Ureter (tissue), 1 donor: ENCODE measurements around the gene AHI1. TPM values are rescaled to one million over a fixed set of nuclear protein-coding genes. Genes with fewer than 3 reads are reported as not detected.
"Not testable (repeated sequence)": the region's sequence is repeated elsewhere in the genome, so short reads cannot be mapped to it uniquely, and the experiment has no call there.

ENCODE experiments used
- DNase-seq: peaks from one replicate; pipeline ENCODE4 v3.0.0-alpha.2; 2020; ENCODE audit warnings: low spot score
- total RNA-seq: library from RNA; stranded (reverse); gene quantifications from one replicate; pipeline ENCODE4 v1.2.4, GENCODE V29; 2023
- donor health status: DM: yes; HTN: yes; CAD: no.

The AHI1 gene
- total RNA-seq, 1 donor from 2014 or later, result 58.1 TPM

DNA sequence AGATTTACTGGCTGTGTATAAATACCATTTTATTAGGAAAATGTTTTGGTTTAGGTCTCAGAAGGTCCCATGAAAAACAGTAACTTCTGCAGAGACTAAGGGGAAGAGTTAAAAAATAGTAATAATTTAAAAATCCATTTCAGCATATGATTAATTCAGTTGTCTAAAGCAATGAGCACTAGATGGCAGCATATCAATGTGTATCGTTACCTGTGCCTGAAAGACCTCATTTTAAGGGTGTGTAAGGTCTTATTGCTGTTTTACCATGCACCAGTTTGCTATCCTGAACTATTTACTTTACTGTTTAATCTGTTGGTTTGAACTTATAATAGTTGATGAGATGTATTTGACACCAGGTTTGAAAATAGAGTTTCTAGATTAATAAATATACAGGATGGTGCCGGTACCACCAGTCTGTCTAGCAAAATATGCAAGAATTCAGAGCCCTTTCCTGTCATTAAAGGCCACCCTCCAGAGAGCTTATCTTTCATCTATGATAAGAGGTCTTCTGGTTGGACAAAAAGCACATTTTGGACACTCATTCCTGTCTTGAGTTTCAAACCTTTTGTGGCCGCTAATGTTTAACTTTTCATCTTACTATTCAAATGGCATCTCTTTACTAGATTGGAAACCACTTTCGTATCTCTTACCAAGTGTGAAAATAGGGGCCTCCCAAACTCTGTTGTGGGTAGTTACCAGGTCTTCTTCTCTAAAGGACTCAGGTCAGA, 8.9 kb upstream of the AHI1 start:
- no peak for DNase-seq

DNA sequence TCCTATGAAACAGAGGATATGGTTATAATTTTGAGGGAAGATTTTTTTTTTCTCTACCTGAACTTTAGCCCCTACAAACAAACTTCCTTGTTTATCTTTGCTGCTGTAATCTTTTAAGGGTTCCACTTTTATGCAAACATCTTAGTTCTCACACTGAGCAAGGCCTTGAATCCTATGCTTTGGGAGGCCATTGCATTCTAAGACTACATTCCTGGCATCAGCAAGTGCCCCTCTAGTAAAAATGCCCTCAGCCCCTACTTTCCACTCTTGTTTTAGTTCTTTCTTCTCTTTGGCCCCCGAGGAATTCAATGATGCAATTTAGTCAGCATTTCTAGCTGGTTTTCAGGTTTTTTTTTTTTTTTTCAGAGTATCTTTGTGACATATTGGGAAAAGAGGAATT, 8.1 kb upstream of the AHI1 start:
- DNase-seq, result no peak

DNA sequence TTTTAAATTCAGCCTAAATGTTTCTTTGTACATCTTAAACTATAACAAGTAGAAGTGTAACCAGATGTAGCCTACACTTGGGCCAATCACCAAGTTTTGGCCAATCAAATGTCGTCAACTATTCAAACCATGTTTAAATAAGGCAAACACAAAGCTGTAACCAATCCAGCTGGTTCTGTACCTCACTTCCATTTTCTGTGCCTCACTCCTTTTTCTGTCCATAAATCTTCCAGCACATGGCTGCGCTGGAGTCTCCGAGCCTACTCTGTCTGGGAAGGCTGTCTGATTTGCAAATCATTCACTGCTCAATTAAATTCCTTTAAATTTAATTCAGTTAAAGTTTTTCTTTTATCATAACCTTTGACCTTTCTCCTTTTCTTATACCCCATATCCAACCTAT, 7.7 kb upstream of the AHI1 start:
- DNase-seq, result no peak

DNA sequence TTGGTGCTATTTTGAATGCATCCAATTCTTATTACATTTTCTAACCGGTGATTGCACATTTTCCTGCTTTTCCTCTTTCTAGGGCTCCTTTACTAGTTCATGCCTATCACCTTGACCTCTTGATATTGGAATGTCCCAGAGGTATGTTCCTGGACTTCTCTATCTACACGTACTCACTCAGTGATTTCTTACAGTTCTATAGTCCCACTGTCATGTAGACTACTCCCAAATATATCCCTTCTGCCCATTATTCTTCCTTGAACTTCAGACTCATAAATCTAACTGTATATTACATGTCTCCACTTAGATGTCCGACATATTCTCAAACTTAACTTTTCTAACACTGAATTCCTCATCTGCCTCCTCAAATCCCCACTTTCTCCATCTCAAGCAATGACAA, 7.2 kb upstream of the AHI1 start:
- DNase-seq, result no peak

DNA sequence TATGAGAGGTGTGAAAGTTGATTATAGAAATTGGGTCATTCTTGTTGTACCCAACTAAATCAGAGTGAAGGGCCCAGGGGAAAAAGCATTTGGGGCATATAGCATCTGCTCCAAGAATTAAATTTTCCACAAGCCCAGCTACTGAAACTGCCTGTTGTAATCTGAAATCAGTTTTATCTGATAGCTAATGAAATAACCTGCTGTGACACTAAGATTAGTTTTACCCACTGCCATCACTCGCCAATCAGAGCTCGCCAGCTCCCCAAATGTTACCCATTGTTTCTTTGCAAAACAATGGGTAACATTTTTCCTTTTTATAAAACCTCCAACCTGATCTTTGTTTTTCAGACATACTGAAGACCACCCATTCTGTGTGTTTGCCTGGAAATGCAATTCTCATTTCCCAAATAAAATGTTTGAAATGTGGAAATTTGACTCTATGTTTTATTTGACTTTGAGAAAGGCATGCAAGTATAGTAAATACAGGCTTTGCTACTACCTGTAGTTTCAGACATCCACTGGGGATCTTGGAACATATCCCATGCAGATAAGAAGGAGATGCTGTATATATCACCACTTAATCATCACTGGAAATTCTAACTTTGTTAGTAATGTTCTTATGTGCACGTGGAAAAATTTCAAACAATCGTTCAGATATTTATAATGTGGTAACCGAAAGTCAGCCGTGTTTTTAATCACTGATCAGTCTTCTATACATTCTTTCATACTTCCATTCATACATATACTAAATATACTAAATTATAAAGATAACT, 6.3 kb upstream of the AHI1 start:
- DNase-seq, result no peak

DNA sequence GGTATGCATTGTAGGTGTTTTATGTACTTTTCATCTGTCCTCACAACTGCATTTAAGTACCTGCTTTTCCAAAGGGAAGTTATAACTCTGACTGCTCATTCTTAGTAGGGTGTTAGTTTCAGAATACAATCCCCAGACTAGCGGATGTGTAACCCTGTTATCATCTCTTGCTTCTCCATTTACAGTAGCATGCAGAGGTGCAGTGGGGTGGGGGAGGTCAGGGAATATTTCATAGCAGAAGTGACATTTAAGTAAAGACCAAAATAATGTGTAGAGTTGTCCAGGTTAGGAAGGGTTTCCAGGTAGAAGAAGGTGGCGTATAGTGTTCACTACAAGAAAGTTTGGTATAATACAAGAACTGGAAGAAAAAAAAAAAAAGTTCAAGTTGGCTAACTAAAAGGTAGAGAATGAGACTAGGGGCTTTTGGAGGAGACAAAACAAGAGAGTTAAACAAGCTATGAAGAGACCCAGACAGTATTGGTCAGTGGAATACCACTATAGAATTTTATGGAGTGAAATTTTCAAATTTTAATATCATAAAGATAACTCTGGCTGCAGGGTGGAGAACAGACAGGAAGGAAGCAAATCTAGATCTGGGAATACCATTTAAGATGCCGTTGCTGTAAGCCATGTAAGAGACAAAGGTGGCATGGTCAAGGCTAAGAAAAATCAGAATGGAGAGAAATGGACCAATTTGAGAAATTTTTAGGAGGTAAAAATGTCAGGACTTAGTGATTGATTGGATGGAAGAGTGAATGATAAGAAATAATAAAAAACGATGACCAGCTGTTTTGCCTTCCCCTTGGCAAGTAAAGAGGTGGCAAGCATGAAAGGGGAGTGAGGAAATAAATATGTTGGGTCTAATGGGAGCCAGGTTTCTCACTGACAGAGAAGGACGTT, 2.2 kb upstream of the AHI1 start:
- DNase-seq, result no peak

DNA sequence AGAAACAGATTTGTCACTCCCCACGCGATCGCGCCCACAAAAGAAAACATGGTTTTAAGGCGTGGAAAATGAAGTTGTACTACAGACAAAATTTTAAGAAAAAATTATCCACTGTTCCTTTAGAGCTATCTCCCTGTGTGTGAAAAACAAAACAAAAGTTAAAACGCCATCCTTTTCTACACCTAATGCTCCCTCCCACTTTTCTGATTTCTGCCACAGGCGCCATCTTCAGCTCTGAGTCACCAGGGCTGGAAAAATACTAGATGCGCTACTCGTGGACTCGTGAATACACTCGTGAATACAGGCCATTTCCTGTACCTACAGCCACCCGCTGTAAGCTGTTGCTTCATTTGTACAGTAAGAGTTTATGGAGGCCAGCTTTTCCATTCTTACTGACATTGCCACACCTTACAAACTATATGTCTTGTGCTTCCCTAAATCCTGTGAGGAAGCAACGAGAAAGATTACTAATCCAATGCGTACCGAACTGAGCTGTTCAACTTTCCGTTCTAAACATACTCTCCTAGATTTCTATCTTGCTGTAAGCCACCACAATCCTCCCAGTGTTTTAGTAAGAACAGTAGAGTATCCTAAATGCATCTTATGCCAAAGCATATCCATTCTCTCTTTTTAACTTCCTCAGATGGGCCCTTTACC, 773 bp upstream of the AHI1 start:
- peak; percentile 75 for DNase-seq

DNA sequence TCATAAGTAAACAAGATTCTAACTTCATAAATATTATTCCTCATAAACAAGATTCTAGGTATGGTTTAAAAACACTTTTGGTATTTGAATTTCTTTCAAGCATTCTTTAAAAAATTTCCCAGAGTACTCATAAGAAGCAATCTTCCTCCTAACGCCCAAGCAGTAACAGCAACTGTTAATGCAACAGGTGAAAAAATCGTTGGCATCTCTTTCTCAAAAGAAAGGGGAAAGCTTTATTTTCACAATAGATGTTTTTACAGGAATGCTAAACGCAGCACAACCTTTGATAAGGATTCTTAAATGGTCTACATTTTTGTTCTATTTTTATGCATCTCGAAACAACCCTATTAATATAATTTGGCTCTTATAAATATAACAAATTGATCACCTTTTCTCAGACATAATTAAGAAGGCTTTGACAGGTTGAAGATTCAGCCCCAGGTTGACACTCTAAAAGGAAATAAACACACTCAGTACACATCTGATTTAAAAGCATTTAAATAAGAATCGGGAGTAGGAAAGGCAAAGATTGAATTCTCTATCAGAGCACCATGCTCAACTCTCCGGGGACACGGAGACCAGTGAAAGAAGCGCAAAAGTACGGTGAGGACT, 634 bp downstream of the AHI1 start:
- DNase-seq, result no peak

DNA sequence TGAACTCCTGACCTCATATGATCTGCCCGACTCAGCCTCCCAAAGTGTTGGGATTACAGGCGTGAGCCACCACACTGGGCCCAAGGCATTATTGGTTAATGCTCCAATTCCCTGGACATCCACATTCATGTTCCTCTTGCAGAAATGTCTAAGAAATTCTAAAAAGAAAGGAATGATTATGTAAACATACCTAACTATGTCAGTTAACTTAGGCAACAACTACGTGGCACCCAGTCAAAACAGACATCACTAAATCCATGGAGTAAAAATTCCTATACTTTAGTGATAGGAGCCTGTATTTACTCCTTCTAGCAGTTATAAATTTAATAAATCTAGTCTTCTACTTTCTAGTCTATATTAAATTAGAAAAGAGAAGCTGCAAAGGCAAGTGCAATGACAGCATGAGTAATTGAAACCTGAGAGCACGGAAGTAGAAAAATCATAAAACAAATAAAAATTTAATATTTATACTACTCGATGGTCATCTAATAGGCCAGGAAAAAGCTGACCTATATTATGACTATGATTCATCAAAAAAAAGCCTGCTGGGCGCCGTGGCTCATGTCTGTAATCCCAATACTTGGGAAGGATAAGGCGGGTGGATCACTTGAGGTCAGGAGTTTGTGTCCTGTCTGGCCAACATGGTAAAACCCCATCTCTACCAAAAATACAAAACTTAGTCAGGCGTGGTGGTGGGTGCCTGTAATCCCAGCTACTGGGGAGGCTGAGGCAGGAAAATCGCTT, 4.2 kb downstream of the AHI1 start:
- DNase-seq, result no peak

DNA sequence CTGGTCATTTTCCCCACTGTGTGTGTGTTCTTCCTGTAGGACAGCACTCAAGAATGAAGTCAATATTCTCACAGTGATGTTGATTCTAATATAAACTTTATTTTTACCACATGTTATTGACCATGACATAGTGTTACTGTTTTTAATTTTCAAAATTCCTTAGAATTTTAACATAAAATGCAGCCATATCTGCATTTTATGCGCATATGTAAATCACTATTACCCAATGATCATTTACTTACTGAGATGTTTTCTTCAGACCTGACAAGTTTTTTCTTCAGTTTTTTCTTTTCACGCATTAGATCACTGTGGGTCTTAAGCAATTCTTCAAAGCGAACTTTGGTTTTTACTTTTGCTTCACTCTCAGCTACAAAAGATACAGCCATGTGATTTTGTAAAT, 7.2 kb downstream of the AHI1 start:
- no peak for DNase-seq

DNA sequence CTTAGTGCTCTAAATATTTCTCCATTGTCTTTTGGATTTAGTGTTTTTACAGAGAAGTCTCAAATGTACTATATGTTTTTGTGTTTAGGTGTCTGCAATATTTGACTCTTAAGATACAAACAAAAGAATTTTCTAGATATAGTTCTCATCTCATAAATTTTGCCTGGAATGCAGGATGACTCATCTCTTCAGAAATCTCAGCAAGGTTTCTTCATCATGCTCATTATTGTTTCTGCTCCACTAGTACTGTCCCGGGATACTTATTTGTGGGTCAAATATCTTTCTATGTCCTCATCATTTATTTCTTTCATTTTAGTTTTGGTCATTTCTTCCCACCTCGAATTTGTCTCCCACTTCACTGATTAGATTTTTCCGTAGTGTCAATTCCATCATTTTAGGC, 9.5 kb downstream of the AHI1 start:
- no peak for DNase-seq

DNA sequence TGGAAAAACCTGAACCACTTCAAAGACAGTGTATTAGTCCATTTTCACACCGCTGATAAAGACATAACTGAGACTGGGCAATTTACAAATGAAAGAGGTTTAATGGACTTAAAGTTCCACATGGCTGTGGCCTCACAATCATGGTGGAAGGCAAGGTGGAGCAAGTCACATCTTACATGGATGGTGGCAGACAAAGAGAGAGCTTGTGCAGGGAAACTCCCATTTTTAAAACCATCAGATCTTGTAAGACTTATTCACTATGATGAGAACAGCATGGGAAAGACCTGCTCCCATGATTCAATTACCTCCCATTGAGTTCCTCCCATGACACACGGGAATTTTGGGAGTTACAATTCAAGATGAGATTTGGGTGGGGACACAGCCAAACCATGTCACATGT, 13.6 kb downstream of the AHI1 start:
- DNase-seq, result not testable (repeated sequence)

DNA sequence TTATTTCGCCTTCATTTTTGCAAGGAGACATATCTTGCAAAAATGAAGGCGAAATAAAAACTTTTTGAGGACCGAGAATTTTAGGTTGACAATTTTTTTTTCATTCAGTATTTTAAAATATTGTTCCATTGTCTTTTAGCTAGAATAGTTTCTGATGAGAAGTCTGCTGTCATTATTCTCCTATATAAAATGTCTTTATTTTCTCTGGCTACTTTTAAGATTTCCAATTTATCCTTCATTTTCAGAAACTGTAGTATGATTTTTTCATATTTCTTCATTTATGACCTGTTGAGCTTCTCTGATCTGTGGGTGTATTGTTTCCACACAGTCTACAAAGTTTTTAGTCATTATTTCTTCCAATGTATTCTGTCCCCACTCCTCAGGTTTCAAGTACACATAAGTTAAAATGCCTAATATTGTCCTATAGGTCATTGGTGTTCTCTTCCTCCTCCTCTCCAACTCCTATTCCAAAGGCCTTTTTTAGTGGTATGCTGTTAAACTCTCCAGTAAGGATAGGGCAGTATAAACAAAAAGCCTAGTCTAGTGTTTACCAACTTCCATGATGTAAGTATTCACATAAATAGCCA, 15.7 kb downstream of the AHI1 start:
- DNase-seq, result no peak

DNA sequence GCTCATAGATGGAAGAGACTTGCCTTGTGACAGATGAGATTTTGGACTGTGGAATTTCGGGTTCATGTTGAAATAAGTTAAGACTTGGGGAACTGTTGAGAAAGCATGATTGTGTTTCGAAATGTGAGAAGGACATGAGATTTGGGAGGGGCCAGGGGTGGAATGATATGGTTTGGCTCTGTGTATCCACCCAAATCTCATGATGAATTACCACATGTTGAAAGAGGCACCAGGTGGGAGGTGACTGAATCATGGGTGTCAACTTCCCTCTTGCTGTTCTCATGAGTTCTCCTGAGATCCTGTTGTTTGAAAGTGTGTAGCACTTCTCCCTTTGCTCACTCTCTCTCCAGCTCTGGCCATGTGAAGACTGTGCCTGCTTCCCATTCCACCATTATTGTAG, 17.9 kb downstream of the AHI1 start:
- DNase-seq, result no peak

DNA sequence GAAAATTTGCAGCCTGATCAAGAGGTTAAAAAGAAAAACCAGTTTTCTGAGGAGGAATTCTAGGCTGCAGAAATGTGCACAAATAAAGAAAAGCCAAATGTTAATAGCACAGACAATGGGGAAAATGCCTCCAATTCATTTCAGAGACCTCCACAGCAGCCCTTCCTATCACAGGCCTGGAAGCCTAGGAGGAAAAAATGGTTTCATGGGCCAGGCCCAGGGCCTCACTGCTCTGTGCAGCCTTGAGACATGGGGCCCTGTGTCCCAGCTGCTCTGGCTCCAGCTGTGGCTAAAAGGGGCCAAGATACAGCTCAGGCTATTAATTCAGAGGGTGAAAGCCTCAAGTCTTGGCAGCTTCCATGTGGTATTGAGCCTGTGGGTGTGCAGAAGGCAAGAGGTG, 18.9 kb downstream of the AHI1 start:
- no peak for DNase-seq

DNA sequence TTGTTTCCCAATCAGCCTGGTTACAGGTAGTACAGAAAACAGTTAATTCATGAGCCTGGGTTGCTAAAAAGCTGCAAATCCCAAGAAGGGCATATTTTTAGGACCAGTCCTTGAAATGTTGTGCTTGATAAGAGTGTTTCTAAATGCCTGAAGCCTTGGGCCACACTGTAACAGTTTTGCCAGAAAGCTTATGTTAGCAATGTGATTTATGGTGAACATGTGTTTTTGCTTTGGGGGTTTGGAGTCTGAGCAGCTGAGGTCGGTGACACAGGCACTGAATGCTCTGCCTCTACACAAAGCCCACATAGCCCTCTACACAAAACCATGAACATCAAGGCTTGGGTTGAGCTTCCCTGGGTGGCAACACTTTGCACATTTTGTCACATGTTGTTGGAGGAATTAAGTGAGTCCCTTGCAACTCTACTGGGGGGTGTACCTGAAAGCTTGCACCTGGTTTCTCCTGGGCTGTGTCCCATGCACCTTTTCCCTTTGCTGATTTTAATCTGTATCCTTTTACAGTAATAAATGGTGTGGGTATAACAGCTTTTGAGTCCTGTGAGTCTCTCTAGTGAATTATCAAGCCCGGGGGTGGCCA, 22.2 kb downstream of the AHI1 start:
- no peak for DNase-seq

DNA sequence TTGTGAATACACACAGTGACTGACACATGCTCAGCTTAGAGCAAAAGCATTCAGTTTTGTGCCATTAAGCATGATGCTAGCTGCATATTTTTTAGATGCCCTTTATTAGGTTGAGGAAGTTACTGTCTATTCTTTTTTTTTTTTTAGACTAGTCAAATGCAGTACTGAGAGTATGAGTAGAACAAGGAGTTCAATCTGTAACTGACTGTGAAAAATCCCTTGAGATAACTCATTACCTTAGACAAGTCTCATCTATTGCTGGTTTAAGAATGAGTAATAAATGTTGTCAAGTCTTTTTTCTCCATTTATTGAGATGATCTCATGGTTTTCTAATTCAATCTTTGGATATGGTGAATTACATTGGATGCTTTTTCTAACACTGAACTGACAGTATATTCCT, 23.2 kb downstream of the AHI1 start:
- DNase-seq, result no peak

DNA sequence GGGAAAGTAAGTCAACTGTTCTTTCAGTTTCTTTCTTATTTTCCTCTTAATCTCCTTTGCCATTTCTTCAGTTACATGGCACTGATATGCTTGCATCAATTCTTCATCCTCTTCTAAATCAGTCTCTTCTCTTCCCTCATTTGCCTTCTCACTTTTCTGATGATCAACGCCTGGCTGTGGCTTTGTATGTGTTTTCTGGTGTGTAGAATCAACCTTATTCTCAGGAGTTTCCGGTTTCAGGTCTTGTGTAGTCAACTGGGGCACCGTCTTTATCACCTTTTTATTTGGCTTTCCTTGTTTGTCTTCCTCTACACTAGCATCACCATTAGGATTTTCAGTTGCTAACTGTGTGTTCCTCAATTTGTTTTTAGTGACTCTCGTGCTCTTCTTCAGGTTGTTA, 31.6 kb downstream of the AHI1 start:
- no peak for DNase-seq

DNA sequence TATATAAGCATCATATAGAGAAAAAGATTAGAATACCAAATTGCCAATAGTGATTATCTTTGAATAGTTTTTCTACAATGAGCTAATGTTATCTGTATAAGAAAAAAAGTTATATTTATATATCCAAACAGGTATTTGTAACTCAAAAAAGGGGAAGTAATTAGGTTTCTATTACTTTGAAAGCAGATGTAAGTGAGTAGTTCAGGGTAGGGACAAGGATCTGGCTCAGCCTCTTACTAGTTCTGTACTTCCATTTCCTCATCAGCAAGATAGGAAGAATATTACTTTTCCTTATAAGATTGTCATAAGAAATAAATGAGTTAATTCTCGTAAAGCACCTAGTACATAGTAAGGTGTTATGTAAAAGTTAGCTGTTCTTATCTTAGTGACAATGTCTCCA, 32.2 kb downstream of the AHI1 start:
- no peak for DNase-seq

DNA sequence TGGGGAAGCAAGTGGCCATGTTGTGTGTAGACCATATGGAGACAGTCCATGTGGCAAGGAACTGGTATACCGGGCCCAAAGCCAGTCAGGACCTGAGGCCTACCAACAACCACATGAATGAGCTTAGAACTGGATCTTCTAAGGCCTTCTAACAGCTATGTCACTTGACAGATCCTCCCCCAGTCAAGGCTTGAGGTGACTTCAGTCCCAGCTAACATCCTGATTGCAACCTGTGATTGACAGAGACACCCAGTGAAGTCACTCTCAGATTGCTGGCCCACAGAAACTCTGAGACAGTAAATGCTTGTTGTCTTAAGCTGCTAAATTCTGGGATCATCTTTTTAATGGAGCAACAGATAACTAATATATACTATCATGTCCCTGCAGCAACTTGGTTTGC, 32.9 kb downstream of the AHI1 start:
- DNase-seq, result no peak
